Activated CD8-positive, alpha-beta memory T cell treated with anti-CD3 and anti-CD28 coated beads, Interleukin-2, amount 50 U/mL, for 24 hours (primary cell): ENCODE measurements around the gene FBXW8.

Source experiments
- DNase-seq: peaks from one replicate; pipeline ENCODE4 v3.0.0-alpha.2; 2020; ENCODE audit errors: extremely low read depth

The FBXW8 gene

DNA sequence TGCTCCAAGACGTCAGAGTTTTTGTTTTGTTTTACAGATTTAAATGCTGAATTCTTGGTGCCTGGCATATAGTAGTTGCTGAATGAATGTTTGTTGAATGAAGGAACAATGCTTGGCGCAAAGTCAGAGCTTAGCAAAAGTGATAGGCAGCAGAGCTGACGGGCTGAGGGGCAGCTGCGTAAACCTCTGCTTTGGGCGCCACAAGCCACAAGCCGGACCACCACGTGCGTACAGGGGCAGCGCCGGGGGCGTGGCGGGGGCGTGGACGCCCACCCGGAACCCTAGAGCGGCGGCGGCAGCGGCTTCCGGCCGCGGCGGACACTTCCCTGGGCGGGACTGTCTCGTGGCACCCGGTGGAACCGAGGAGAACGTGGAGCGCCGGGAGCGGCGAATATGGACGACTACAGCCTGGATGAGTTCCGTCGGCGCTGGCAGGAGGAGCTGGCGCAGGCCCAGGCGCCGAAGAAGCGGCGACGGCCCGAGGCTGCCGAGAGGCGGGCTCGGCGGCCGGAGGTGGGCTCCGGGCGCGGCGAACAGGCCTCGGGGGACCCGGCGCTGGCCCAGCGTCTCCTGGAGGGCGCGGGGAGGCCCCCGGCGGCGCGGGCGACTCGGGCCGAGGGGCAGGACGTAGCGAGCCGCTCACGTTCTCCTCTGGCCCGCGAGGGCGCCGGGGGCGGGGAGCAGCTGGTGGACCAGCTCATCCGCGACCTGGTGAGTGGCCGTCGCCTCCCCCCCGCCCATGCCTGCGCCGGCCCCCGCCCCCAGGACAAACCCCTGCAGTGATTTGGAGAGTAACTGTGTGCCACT lies at the start of gene FBXW8:
Gene FBXW8, plus strand, starts transcription at position 306 of the 807 bp plus-strand sequence. Its CDS starts 88 bp downstream, at position 394.
- DNase-seq = no peak

DNA sequence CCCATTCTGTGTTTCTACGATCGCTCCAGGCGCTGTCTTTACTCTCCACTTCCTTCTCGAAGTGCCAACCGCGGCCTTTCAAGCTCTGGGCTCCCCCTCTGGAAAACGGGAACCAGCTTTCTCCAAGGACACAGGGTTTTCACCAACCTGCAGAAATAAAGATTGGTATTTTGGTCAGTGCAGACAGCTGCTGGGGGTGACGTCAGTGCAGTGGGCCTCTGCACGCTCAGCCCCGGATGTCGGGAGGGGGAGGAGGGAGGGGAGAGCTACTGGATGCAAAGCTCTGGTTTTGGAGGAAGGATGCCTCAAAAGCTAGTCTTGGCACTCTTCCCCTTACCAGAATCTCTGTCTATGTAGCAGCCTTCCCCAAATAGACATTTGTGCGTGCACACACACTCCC lies 49.4 kb upstream of the FBXW8 start:
- no peak for DNase-seq

DNA sequence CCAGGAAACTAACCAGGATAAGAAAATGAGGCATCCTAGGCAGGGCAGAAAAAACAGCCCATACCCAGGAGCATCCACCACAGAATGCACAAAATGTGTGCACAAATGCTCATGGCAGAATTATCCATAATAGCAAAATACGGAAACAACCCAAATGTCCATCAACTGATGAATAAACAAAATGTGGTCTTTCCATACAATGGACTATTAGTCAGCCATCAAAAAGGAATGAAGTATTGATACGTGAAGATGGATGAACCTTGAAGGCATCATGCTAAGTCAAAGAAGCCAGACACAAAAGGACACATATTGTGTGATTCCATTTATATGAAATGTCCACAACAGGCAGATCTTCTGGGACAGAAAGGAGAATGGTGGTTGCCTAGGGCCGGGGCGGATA lies 48.6 kb upstream of the FBXW8 start:
- no peak for DNase-seq

DNA sequence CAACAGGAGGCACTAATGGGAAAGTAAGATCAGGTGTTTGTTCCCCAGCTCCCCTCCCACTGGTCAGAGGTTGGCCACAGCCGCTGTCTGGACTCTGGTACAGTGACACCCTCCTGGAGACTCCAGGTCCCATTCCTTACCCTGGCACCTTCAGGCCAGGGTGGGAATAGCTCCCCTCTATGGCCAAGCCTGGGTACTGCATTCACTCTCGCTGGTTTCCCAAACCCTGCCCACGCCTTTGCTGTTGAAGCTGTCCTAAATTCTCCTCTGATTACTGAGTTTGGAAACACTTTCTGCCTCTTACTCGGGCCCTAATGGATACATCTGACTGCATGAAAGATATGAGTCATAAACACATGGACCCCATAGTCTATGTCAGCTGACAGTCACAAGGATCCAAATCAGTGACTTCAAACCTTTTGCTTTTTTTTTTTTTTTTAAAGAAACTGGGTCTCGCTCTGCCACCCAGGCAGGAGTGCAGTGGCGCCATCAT lies 47.4 kb upstream of the FBXW8 start:
- no peak for DNase-seq

DNA sequence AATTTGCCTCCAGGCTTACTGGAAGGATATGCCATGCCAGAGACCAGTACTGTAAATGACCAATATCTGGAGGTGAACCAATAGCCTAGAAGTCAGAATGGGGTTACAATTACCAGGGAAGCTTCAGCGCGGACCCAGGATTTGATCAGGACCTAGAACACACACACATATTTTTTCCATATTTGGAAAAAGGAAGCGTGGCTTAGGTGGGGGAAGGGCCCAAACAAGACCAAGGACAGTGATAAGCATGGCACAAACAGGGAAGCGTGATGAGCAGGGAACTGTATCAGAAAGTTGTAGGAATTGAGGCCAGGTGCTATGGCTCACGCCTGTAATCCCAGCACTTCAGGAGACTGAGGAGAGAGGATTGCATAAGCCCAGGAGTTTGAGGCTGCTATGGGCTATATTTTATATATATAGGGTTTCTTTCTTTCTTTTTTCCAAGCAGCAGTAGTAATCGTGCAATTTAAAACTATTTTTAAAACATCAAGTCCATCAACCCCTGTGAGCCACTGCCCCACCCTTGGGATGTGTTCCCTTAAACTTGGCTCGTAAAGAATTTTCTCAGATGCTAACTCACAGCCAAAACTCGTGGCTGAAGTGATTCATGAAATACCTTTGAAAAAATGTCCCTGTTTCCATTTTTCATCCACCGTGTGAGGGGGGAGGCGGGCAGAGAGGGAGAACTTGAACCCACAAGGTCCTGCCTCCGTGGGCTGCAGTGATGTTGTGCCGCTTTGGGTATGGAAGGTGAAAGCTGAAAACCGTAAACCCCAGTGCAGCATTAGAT lies 46.2 kb upstream of the FBXW8 start:
- no peak for DNase-seq

DNA sequence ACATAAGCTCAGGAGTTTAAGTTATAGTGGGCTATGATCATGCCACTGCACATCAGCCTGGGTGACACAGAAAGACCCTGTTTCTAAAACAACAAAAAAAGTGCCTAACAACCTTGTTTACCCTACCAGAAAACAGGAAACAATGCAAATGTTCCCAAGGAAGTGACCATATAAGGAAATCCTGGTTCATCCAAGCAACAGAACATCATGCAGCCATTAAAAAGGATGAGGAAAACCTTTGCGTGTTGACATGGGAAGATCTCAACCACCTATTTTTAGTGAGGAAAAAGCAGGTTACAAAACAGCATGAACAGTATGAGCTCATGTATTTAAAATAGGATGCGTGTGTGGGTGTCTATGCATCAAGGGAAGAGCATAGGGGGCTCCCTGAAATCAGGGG lies 43.2 kb upstream of the FBXW8 start:
- DNase-seq = no peak

DNA sequence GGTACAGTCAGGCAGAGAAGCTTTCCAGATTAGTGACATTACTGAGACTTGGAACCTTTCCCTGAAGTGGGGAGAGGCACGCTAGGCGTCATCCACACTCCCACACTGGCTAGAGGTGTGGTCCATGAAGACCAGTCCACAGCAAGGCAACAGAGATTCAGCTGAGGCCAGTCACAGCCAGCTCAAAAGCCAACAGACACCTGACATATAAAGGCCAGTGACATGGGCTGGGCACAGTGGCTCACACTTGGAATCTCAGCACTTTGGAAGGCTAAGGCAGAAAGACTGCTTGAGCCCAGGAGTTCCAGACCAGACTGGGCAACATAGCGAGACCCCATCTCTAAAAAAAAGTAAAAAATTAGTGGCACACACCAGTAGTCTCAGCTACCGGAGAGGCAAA lies 40.4 kb upstream of the FBXW8 start:
- DNase-seq = no peak

DNA sequence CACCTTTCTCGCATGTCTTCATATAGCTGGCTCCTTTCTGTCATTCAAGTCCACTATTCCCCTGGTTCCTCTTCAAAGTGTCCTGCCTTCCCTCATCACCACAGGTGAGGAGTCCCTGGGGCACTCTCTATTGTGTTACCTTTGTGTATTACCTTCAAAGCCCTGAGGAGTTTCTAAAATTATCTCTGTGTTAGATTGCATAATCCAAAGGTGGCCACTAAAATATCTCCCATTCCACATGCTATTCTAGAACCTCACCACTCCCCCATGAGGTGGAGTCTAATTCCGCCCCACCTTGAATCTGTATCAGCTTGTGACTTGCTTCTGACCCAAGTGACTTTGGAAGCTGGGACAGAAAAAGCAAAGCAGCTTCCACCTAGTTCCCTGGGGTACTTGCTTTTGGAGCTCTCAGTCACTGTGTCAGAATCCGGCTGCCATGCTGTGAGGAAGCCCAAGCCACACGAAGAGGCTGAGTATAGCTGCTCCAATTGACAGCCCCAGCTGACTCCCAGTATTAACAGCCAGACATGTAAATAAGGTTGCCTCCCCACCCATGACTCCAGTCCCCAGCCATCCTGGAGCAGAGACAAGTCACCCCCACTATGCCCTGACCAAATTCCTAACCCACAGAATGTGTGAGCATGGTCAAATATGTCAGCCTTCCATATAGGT lies 36.3 kb upstream of the FBXW8 start:
- DNase-seq = no peak

- no peak for DNase-seq
Observed at GRCh38 chr12:116876151-116876869, 34.4 kb upstream of the FBXW8 start.

DNA sequence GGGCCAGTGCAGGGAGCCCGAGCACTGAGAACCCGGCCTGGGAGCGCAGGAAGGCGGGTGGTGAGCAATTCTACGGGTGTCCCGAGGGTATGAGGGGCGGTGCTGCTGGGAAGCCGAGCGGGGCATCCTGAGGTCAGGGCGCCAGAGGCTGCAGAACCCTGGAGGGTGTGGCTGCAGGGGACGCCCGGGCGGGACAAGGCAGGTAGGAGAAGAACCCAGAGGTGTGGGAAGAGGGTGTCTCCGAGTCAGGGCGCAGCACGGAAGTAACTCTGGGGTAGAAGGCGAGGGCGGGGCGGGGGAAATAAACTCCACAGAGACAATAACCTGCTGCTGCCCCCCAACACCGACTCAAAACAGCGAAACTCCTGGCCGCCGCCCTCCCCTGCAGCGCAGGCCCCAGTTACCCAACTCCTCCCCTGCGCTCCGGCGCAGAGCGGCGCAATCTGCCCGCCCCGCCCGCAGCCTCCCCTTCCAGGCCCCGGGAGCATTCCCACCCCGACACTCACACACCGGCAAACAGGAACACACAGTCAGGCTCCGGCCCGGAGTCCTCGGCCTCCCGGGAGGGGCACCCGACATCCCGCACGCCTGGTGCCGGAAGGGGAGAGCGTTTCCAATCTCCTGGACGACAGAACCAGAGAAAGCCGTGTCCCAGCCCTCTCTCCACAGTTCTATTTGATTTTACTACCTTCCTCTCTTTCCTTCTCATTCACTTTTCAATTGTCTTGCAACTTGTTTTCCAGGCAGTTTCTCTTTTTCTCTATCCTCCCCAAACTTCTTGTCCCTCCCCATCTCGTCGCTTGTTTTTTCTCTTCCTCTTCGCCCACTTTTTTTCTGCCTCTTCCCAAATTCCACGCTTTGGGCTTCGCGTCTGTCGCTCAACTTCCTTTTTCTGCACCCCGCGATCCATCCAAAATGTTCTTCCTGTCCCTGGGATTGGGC lies 31.9 kb upstream of the FBXW8 start:
- DNase-seq = no peak

- DNase-seq = no peak
Observed at GRCh38 chr12:116879509-116880212, 31.1 kb upstream of the FBXW8 start.

- no peak for DNase-seq
Observed at GRCh38 chr12:116880213-116880816, 30.4 kb upstream of the FBXW8 start.

DNA sequence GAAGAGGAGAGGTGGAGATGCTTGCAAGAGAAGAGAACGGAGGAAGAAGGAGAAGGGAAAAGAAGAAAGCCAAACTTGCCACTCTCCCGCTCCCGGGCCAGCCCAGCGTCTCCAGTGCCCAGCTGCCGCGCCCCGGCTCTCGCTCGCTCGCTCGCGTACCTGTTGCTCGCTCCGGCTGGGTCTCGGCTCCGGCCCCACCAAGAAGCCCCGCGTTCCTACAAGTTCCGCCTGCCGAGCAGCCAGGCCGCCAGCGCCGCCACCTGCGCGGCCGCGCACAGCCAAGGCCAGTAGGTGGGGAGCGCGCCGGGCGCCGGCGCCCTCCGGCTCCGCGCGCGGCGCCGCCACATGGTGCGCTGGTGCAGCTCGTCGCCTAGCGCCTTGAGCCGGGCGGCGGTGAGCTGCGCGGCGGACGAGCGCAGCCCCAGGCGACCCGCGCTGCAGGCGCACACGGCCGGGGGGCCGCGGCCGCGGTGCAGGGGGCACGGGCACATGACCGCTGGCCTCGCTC lies 29.9 kb upstream of the FBXW8 start:
- no peak for DNase-seq

GRCh38 chr12:116881325-116881876 lies 29.3 kb upstream of the FBXW8 start, which contains the start of gene HRK:
Gene HRK, minus strand, starts transcription at chr12:116881441. Its CDS starts 134 bp downstream, at chr12:116881307.
- no peak for DNase-seq

- no peak for DNase-seq
Observed at GRCh38 chr12:116881877-116882507, 28.8 kb upstream of the FBXW8 start.

DNA sequence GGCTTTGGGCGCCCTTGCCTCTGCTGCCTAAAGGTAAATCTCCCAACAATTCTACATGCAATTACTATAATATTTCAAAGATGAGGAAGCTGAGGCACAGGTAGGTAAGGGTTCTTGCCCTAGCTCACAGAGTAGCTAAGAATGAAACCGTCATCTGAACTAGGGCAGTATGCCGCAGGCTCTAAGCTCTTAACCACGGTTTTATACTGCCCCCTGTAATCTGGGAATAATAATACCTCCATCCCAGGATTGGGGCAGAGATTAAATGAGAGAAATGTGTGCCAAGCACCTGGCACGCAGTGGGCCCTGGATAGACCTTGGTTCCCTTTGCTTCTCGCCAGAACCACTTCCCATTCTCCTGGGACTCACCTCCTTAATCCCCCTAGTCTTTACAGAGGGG lies 28.0 kb upstream of the FBXW8 start:
- DNase-seq = no peak

DNA sequence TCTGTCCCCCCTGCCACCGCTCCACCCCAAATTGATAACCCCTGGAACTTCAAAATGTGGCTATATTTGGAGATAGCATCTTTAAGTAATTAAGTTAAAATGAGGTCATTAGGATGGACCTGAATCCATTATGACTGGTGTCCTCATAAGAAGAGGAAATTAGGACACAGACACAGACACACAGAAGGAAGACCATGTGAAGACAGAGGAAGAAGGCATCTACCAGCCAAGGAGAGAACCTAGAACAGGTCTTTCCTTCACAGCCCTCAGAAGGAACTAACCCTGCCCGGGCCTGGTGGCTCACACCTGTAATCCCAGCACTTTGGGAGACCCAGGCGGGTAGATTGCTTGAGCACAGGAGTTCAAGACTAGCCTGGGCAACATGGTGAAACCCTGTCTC lies 25.9 kb upstream of the FBXW8 start:
- no peak for DNase-seq

GRCh38 chr12:116885491-116885890 lies 25.3 kb upstream of the FBXW8 start:
- DNase-seq = no peak
